ENCODE results near the gene LPAR1.

LPAR1 gene

GRCh38 chr9:110850401-110851135 lies 187.7 kb downstream of the LPAR1 start:
- TF ChIP-seq, protein P1, sequence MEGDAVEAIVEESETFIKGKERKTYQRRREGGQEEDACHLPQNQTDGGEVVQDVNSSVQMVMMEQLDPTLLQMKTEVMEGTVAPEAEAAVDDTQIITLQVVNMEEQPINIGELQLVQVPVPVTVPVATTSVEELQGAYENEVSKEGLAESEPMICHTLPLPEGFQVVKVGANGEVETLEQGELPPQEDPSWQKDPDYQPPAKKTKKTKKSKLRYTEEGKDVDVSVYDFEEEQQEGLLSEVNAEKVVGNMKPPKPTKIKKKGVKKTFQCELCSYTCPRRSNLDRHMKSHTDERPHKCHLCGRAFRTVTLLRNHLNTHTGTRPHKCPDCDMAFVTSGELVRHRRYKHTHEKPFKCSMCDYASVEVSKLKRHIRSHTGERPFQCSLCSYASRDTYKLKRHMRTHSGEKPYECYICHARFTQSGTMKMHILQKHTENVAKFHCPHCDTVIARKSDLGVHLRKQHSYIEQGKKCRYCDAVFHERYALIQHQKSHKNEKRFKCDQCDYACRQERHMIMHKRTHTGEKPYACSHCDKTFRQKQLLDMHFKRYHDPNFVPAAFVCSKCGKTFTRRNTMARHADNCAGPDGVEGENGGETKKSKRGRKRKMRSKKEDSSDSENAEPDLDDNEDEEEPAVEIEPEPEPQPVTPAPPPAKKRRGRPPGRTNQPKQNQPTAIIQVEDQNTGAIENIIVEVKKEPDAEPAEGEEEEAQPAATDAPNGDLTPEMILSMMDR (conservative IDR thresholded peaks at IDR 0.05; ENCODE audit: control insufficient read depth, insufficient read depth, low read depth, low read length) = no peak
- DNase-seq (ENCODE audit: low read depth) = no peak

DNA sequence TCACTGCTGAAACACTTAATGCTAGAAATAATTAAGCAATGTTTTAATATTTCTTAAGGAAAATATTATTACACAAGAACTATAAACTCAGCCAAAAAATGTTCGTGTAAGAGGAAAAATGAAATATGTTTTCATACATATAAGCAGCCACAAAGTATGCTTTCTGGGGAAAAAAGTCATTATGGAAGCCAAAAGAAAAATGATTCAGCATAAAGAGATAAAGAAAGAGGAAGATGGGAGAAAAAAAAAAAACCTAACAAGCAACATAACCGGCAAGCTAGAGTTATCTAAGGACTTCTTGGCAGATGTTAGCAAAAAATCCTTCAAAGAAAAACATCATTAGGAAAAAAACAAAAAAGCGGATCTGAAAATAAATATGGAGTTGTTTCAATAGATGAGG lies 190.6 kb downstream of the LPAR1 start:
- TF ChIP-seq, protein P1 (conservative IDR thresholded peaks at IDR 0.05; ENCODE audit: control insufficient read depth, insufficient read depth, low read depth, low read length) = no peak
- no peak overlapping the region for H3K4me3 ChIP-seq (ENCODE audit: control insufficient read depth, low read depth, low read length)
- peak; percentile 42 for DNase-seq (ENCODE audit: low read depth)

More at GRCh38 chr9:110850401-110851135, 187.7 kb downstream of the LPAR1 start:
- H3K4me3 ChIP-seq (ENCODE audit: control insufficient read depth, low read depth, low read length) = no peak overlapping the region

DNA sequence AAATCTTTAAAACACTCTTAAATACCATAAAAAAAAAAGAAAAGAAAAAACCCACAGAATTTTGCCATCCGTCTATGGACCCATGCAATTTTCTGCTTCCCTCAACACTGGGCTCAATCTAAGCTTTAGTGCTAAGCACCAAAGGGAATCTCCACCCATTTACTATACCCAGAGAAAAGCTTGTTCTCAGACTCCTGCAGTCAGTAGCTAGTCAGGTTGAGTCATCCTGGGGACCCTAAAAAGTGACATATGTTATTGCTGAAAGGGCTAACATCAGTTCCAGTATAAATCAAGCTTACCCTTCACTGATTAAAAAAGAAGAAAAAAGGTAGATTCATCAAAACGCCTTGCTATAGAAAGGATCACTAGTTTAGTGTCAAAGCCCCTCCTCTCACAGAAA lies 192.1 kb downstream of the LPAR1 start:
- TF ChIP-seq, protein P1 (conservative IDR thresholded peaks at IDR 0.05; ENCODE audit: control insufficient read depth, insufficient read depth, low read depth, low read length) = no peak
- no peak for DNase-seq (ENCODE audit: low read depth)
- H3K4me3 ChIP-seq (ENCODE audit: control insufficient read depth, low read depth, low read length) = no peak overlapping the region

DNA sequence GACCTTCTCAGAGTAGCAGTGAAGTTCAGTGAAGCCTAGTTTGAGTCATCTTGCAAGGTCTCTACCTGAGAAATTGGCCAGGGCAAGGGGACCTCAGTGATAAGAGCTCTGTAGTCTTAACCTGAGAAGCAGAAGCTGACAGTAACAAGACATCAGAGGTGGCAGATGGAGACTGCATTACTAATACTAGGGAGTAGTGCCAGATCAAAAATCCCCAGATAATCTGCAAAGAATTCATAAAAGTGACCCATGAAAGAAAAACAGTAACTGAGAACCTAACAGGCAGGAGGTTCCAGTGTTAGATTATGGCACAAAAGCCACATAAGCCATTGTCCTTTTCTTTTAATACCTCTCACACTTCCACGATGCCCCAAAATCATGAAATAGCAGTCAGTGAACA lies 194.1 kb downstream of the LPAR1 start:
- TF ChIP-seq, protein P1 (conservative IDR thresholded peaks at IDR 0.05; ENCODE audit: control insufficient read depth, insufficient read depth, low read depth, low read length) = no peak
- no peak for DNase-seq (ENCODE audit: low read depth)
- no peak overlapping the region for H3K4me3 ChIP-seq (ENCODE audit: control insufficient read depth, low read depth, low read length)

DNA sequence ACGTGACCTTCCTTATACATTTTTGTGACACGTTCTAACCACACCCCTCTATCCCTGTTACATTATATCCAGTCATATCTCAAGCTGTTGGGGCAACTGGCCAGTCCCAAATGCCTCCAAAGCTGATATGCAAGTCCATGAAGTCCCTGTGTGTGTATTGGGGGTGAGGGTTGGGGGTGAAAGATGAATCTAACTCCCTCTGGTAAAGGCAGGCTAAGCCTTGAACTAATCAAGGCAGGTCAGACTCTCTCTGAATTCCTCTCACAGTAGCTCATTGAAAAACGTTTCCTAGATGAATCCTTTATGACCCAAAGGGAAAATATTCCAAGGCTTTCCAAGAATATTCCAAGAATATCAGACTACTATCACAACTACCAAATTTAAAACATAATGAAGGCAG lies 195.3 kb downstream of the LPAR1 start:
- no peak for DNase-seq (ENCODE audit: low read depth)
- TF ChIP-seq, protein P1 (conservative IDR thresholded peaks at IDR 0.05; ENCODE audit: control insufficient read depth, insufficient read depth, low read depth, low read length) = no peak
- no peak overlapping the region for H3K4me3 ChIP-seq (ENCODE audit: control insufficient read depth, low read depth, low read length)

GRCh38 chr9:110842169-110842568 lies 196.1 kb downstream of the LPAR1 start:
- no peak overlapping the region for H3K4me3 ChIP-seq (ENCODE audit: control insufficient read depth, low read depth, low read length)
- TF ChIP-seq, protein P1 (conservative IDR thresholded peaks at IDR 0.05; ENCODE audit: control insufficient read depth, insufficient read depth, low read depth, low read length) = no peak
- DNase-seq (ENCODE audit: low read depth) = no peak

Data from fibroblast of mammary gland (primary cell).